DMS 273 (cell line): Measurements from ENCODE around the gene GRHL1.
A peak's percentile ranks its signal among the peaks of the same experiment; 100 is the strongest.

ENCODE experiments used
- DNase-seq: peaks from one replicate; lab custom pipeline; 2025; ENCODE audit not compliant: unreplicated experiment; lab: John Stamatoyannopoulos, UW

GRHL1 gene

GRCh38 chr2:9949239-9949991 is 2.1 kb upstream of the GRHL1 start:
- no peak for DNase-seq

- no peak for DNase-seq
Observed at GRCh38 chr2:9949992-9950520, 1.4 kb upstream of the GRHL1 start.

GRCh38 chr2:9950521-9951271 is 797 bp upstream of the GRHL1 start:
- peak; percentile 84 for DNase-seq

GRCh38 chr2:9951272-9951521 is 296 bp upstream of the GRHL1 start:
- no peak for DNase-seq

- no peak for DNase-seq
Observed at GRCh38 chr2:9952286-9952737, 819 bp downstream of the GRHL1 start.

- no peak for DNase-seq
Observed at GRCh38 chr2:9952856-9953503, 1.5 kb downstream of the GRHL1 start.

- no peak for DNase-seq
Observed at GRCh38 chr2:9954136-9954535, 2.6 kb downstream of the GRHL1 start.

- no peak for DNase-seq
Observed at GRCh38 chr2:9958057-9958456, 6.6 kb downstream of the GRHL1 start.

- no peak for DNase-seq
Observed at GRCh38 chr2:9959262-9959661, 7.8 kb downstream of the GRHL1 start.

- DNase-seq, result no peak
Observed at GRCh38 chr2:9961013-9961412, 9.5 kb downstream of the GRHL1 start.

GRCh38 chr2:9964334-9964980 is 13.0 kb downstream of the GRHL1 start:
- no peak for DNase-seq

- no peak for DNase-seq
Observed at GRCh38 chr2:9965119-9965822, 13.8 kb downstream of the GRHL1 start.

- DNase-seq, result no peak
Observed at GRCh38 chr2:9966491-9967022, 15.1 kb downstream of the GRHL1 start.

- no peak for DNase-seq
Observed at GRCh38 chr2:9967053-9967775, 15.7 kb downstream of the GRHL1 start.

GRCh38 chr2:9968553-9969497 is 17.3 kb downstream of the GRHL1 start:
- no peak for DNase-seq

GRCh38 chr2:9970200-9971044 is 18.9 kb downstream of the GRHL1 start:
- DNase-seq, result no peak

GRCh38 chr2:9971105-9971818 is 19.8 kb downstream of the GRHL1 start:
- no peak for DNase-seq
